Right lobe of liver (tissue), 6 donors: ENCODE results near the gene TMEM192. TPM values are rescaled to one million over a fixed set of nuclear protein-coding genes. Genes with fewer than 3 reads are reported as not detected.
"Not testable (repeated sequence)": the region's sequence is repeated elsewhere in the genome, so short reads cannot be mapped to it uniquely, and the experiment has no call there.

Experiments
- ATAC-seq, 4 donors: fragments of 200-7000 bp; cut with Tn5 transposase; one replicate each; pipeline ENCODE4 v1.9.1; 2020; ENCODE audit warnings: mild to moderate bottlenecking in 4 of 4, moderate library complexity in 4 of 4
- DNase-seq, 3 donors: peaks; one replicate each; pipeline ENCODE4 v3.0.0-alpha.2; 2020
- H3K27ac ChIP-seq, 3 donors: fragments of 200-600 bp; one replicate each; pipeline ENCODE4 v1.8.0; 2022
- H3K27me3 ChIP-seq, 2 donors: fragments of 200-600 bp; one replicate each; pipeline ENCODE4 v1.8.0; 2022
- H3K36me3 ChIP-seq, 4 donors: fragments of 200-600 bp; sonication (generic) in 1 of 4; one replicate each; pipeline versions ENCODE4 v1.5.1 to v1.8.0; 2017 to 2022; ENCODE audit warnings: control low read depth in 1 of 4
- H3K4me1 ChIP-seq, 4 donors: fragments of 200-600 bp; sonication (generic) in 1 of 4; one replicate each; pipeline versions ENCODE4 v1.5.1 to v1.8.0; 2017 to 2022; ENCODE audit warnings: control low read depth in 1 of 4
- H3K4me3 ChIP-seq, 3 donors: fragments of 200-600 bp; one replicate each; pipeline ENCODE4 v1.8.0; 2022
- H3K9me3 ChIP-seq, 4 donors: fragments of 200-600 bp; sonication (generic) in 1 of 4; one replicate each; pipeline versions ENCODE4 v1.5.1 to v1.8.0; 2017 to 2022; ENCODE audit warnings: control low read depth in 1 of 4
- CTCF ChIP-seq, 4 donors: fragments of 200-600 bp in 3 of 4; fragments of 450-650 bp in 1 of 4; IDR thresholded peaks; one replicate each; pipeline versions ENCODE4 v1.5.1 to v1.8.0; 2016 to 2022; ENCODE audit warnings: antibody characterized with exemption in 4 of 4, mild to moderate bottlenecking in 2 of 4
- POLR2A ChIP-seq: fragments of 450-650 bp; IDR thresholded peaks from one replicate; pipeline ENCODE4 v1.6.1; 2017; ENCODE audit warnings: antibody characterized with exemption, mild to moderate bottlenecking
- WGBS: methylation state at CpG from one replicate; pipeline ENCODE4 v1.1.6; 2018; ENCODE audit warnings: low coverage, low lambda C conversion rate; ENCODE audit not compliant: insufficient coverage; ENCODE audit errors: missing lambda C conversion rate; 5-methylcytosine and 5-hydroxymethylcytosine counted together
- intact Hi-C, 2 donors: fragments of 100-400 bp; cut with DNase I; formaldehyde crosslinking; loops; one replicate each; pipeline versions ENCODE4 v1.11.2 to v1.14.1; 2022
- total RNA-seq, 6 experiments: library from RNA; depleted of rRNA in 2 of 6; stranded (reverse); fragments of >200 nt in 2 of 6; fragmentation: NEBNext Ultra II Directional in 3 of 6; extraction: Animal tissue kit (Norgen Biotek cat#: 25700) in 3 of 6; gene quantifications; one replicate each; pipeline versions ENCODE4 v1.1.0 to v1.2.4, GENCODE V29; 2016 to 2023
- donor health status: DM: no; HTN: yes; CAD: no.
- donor health status: DM: no; HTN: no; CAD: no.
- donor health status: DM: no; HTN: no; CAD: no.
- donor health status: DM: no; HTN: yes; CAD: no.
- donor health status: DM: no; HTN: yes; CAD: no.

The TMEM192 gene
- total RNA-seq, 6 experiments from 2014 or later: 16.2 to 40.0 (median 23.3) TPM

- WGBS: 100% methylated on average over 2 of the region's 3 CpGs
- Histone ChIP-seq H3K9me3 (no peaks in the 10 kb centered on the region), H3K36me3 (peaks cover 0 to 58% (median 5%) of the 10 kb centered on the region in 4 donors), H3K4me3 (no peak overlapping the region), H3K4me1 (no peaks in the 10 kb centered on the region), H3K27me3 (no peaks in the 10 kb centered on the region), H3K27ac (no peak overlapping the region)
- TF ChIP-seq POLR2A (no peak), CTCF (IDR thresholded peaks at IDR 0.05) (no peak)
- ATAC-seq (no peak), DNase-seq (no peak)
- intact Hi-C loops: loop anchor here in 1 of 2 donors (10.0 kb wide), 1 partner anchor 320 kb away; no protein-coding TSS in a partner anchor
Measured at GRCh38 chr4:165094873-165095272, 17.8 kb downstream of the TMEM192 start.

- WGBS: 94% methylated on average over 8 of the region's 8 CpGs
- intact Hi-C loops: loop anchor here in 1 of 2 donors (10.0 kb wide), 1 partner anchor 317 kb away; no protein-coding TSS in a partner anchor
- peaks cover 0 to 58% (median 8%) of the 10 kb centered on the region in 4 donors for H3K36me3 ChIP-seq
Measured at GRCh38 chr4:165092187-165092586, 20.5 kb downstream of the TMEM192 start.

GRCh38 chr4:165088366-165088765 lies 24.3 kb downstream of the TMEM192 start:
- TF ChIP-seq CTCF (IDR thresholded peaks at IDR 0.05): no peak
- TF ChIP-seq POLR2A: no peak
- intact Hi-C loops: no loop called here
- no peaks in the 10 kb centered on the region for H3K27me3 ChIP-seq
- DNase-seq (no peak), ATAC-seq (no peak)
- peaks cover 0 to 64% (median 19%) of the 10 kb centered on the region in 4 donors for H3K36me3 ChIP-seq
- H3K4me1 ChIP-seq: no peaks in the 10 kb centered on the region
- no peak overlapping the region for H3K4me3 ChIP-seq
- no peak overlapping the region for H3K27ac ChIP-seq
- WGBS: 86% methylated on average over 2 of the region's 3 CpGs
- no peaks in the 10 kb centered on the region for H3K9me3 ChIP-seq

More at GRCh38 chr4:165092187-165092586, 20.5 kb downstream of the TMEM192 start:
- H3K9me3 ChIP-seq, H3K4me1 ChIP-seq, H3K4me3 ChIP-seq, ATAC-seq, H3K27ac ChIP-seq, DNase-seq, H3K27me3 ChIP-seq: not testable (repeated sequence)

DNA sequence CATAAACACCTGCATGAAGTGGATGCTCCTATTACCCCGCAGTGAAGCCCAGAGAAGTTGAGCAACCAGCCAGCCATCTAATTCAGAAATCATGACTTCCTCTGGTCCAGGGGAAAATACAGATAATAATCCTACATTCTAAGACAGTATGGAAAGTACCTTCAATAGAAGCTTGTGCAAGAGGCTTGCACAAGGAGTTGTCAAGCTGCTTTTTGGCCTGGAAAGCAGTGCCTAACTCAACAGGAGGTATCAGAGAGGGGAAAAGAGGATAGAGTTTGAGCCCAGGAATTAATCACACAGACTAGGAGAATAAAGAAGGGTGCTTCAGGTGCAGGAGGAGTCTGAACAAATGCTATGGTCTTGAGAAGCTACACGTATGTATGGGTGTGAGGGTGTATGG lies 26.7 kb downstream of the TMEM192 start:
- TF ChIP-seq POLR2A (no peak), CTCF (IDR thresholded peaks at IDR 0.05) (no peak)
- Histone ChIP-seq H3K9me3 (no peaks in the 10 kb centered on the region), H3K4me1 (no peaks in the 10 kb centered on the region), H3K36me3 (peaks cover 0 to 56% (median 18%) of the 10 kb centered on the region in 4 donors), H3K27me3 (no peaks in the 10 kb centered on the region), H3K27ac (no peak overlapping the region), H3K4me3 (no peak overlapping the region)
- DNase-seq (no peak), ATAC-seq (no peak)
- WGBS: 100% methylated on average over 2 of the region's 2 CpGs
- intact Hi-C loops: no loop called here

DNA sequence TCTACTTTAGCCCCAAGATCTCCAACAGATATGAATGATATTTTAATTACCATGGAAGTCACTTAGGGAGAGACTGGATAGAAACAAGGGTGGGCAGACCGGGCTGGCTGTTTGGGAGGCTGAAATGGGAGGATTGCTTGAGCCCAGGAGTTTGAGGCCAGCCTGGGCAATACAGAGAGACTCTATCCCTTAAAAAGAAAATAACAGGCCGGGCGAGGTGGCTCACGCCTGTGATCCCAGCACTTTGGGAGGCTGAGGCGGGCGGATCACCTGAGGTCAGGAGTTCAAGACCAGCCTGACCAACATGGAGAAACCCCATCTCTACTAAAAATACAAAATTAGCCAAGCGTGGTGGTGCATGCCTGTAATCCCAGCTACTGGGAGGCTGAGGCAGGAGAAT lies 27.9 kb downstream of the TMEM192 start:
- ATAC-seq, H3K27me3 ChIP-seq, H3K27ac ChIP-seq, H3K4me3 ChIP-seq, intact Hi-C loops, DNase-seq, H3K9me3 ChIP-seq, H3K4me1 ChIP-seq: not testable (repeated sequence)
- H3K36me3 ChIP-seq: peaks cover 0 to 57% (median 18%) of the 10 kb centered on the region in 4 donors
- WGBS: 100% methylated on average over 2 of the region's 7 CpGs
